GM12872 (cell line): ENCODE results near the gene LINC01488.

Experiments used
- TF ChIP-seq, protein P1 (sequence below): IDR thresholded peaks from 3 replicates; pipeline ENCODE4 v1.5.1; 2011; ENCODE audit warnings: low read depth, mild to moderate bottlenecking, low read length, moderate library complexity; ENCODE audit not compliant: insufficient read depth

LINC01488 gene

DNA sequence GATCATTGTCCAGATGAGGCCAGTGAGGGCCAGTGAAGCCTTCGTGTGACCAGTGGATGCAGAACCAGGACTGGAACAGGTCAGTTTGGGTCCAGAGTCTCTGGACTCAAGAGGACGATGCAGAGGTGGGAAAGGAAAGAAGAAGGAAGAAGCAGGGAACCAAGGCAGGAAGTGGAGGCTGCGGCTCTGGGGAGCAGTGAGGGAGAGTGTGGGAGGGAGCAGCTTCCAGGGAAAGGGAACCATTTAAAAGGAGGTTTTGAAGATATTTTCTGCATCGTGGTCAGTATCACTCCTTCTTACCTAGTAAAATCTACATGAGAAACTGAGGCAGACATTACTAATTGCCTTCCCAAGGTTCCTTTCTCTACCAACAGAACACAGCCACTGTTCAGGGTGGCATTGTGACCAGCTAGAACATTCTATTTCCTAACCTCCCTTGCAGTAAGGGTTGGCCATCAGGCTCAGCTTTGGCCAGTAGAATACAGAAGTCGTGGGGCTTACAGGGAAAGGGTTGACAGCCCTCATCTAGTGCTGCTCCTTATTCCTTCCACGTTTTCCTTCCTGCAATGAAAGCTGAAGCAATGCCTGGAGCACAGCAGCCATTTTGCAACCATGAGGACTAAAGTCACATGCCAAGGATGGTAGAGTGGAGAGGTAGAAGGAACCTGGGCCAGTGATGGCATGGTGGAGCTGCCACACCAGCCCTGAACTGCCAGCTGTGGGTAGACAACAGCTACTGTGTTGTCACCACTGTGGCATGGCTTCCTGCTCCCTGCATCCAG lies 29.1 kb upstream of the LINC01488 start:
- TF ChIP-seq, protein P1, sequence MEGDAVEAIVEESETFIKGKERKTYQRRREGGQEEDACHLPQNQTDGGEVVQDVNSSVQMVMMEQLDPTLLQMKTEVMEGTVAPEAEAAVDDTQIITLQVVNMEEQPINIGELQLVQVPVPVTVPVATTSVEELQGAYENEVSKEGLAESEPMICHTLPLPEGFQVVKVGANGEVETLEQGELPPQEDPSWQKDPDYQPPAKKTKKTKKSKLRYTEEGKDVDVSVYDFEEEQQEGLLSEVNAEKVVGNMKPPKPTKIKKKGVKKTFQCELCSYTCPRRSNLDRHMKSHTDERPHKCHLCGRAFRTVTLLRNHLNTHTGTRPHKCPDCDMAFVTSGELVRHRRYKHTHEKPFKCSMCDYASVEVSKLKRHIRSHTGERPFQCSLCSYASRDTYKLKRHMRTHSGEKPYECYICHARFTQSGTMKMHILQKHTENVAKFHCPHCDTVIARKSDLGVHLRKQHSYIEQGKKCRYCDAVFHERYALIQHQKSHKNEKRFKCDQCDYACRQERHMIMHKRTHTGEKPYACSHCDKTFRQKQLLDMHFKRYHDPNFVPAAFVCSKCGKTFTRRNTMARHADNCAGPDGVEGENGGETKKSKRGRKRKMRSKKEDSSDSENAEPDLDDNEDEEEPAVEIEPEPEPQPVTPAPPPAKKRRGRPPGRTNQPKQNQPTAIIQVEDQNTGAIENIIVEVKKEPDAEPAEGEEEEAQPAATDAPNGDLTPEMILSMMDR: no peak

DNA sequence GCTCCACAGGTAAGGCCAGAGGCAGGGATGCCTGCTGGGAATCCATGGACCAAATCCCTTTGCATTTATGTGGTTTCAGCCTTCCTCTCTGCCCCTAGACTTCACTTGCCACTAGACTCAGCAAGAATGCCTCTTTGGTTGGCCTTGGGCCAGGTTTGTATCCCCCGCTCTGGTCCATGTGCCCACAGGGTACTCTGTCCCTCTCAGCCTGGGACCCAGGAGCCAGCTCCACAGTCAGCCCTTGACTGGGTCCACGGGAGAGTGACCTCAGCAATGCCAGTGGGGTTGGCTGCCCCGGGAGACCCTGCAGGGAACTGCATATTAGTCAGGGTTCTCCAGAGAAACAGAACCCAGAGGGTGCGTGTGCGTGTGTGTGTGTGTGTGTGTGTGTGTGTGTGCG lies 28.3 kb upstream of the LINC01488 start:
- TF ChIP-seq, protein P1: no peak

DNA sequence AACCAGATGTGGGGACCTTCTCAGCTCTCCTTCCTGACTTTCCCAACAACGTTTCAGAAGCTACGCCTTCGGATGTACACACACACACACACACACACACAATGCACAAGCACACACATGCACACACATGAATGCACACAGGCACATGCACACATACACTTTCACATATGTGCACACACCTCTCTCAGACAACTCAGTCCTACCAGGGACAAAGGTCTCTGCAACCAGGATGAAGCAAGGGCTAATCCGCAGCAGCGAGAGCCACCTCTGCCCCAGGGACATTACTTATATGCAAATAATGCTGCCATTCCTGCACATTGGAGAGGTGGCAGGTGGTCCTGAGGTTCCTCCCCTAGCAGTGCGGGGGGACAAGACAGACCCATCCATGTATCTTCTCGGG lies 27.4 kb upstream of the LINC01488 start:
- TF ChIP-seq, protein P1: no peak

DNA sequence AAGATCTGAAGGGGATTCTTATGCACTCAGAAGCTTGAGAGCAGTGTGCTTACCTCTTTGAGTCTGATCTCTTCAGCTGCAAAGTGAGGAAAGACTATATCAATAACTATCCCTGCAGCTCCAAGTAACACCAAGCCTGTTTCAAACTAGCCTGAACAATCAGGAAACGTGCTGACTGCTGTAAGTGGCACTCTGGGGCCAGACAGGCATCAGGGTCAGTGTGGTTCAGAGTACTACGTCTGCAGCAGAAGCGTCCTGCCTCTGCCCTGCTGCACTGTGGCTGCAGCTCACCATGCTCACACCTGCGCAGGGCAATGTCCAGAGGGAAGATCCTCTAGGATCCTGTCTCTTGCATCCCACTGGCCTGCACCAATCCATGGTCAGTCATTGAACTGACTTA lies 25.5 kb upstream of the LINC01488 start:
- TF ChIP-seq, protein P1: no peak

DNA sequence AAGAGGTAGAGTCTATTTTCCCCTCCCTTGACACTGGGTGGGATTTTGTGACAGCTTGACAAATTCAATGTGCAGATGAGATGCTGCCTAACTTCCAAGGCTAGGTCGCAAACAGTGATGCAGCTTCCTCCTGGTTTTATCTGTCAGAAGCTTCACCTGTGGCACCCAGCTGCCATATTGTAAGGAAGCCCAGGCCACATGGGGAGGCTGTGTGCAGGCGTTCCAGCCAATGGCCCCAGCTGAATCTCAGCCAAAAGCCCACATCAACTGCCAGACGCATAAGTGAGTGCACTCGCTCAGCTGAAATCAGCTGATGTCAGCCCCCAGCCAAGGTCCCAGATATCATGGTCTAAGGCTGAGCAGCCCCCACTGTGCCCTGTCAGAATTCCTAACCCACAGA lies 24.8 kb upstream of the LINC01488 start:
- TF ChIP-seq, protein P1: no peak

DNA sequence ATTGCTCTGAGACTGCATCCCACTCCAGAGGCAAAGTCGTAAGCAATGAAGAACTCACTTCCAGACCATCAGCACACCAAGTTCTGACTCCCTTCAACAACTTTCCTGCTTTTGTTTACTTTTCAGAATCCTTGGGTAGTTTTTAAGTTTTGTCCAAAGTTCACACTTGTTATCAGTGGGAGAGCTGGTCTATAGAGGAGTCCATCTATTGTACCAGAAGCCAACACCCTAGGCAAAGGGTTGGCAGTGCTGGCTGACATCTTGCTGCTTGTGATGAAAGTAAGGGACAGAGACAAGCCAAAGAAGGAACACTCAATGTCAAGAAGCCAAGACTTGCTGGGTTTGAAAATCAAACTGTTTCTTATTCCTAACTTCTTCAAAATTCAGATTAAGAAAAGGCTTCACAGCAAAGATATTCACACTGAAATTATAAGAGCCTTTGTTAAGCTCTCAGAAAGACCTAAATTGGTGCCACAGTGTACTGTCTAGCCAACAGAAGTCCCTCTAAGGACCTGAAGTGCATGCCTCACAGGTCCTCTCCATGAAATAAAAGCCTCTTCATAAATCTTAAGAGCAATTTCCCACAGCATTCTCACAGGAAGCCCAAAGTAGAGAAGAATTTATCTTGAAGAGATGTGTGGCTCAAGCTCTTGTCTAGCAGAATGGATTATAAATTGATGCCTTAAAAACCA lies 21.5 kb upstream of the LINC01488 start:
- TF ChIP-seq, protein P1: no peak

DNA sequence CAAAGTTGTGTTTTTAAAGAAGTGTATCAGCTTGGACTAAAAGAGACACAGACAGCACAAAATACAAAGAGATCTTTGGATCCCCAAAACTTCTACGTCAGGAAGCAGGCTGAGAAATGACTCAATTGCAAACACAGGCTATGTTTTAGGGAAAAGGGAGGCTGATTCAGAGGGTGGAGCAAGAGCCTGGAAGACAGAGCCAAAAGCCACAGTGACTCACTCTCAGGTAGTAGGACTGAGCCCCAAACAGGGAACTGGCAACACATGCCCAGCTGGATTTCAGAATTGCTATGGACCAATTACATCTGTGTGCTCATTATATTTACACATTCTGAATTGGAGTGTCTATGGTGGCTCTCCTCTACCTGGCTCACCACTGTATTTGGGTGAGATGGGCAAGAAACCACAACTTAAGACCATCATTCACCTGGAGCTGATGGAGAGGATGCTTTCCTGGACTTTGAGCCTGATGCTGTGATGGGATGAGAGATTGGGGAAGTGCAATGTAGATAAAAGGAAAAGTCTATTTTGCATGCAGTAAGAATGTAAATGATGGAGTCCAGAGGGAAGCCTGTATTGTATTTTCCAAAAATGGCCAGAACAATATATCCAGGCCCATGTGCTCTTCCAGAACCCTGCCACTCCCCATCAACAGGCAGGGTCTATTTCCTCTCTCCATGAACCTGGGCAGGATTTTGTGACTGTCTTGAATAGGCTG lies 20.8 kb upstream of the LINC01488 start:
- TF ChIP-seq, protein P1: no peak
